Stomach (tissue), 4 donors: ENCODE results near the gene STARD7.

Experiments
- CTCF ChIP-seq, 7 experiments: fragments of 450-650 bp in 4 of 7; fragments of 200-600 bp in 3 of 7; sonication (generic) in 3 of 7; IDR thresholded peaks; one replicate each; pipeline ENCODE4 v1.5.1; 2016 to 2019; ENCODE audit warnings: antibody characterized with exemption in 7 of 7, control low read depth in 2 of 7, mild to moderate bottlenecking in 1 of 7
- POLR2A ChIP-seq, 4 donors: fragments of 450-650 bp; IDR thresholded peaks; one replicate each; pipeline ENCODE4 v1.6.1; 2016; ENCODE audit warnings: antibody characterized with exemption in 4 of 4, control low read depth in 2 of 4, mild to moderate bottlenecking in 1 of 4, moderate library complexity in 1 of 4
- POLR2AphosphoS5 ChIP-seq, 3 donors: sonication (generic); formaldehyde crosslinking; IDR thresholded peaks; one replicate each; pipeline ENCODE4 v1.6.1; 2016; ENCODE audit warnings: antibody characterized with exemption in 3 of 3

- TF ChIP-seq POLR2A (IDR thresholded peaks at IDR 0.05) (no peak), CTCF (IDR thresholded peaks at IDR 0.05) (no peak), POLR2AphosphoS5 (IDR thresholded peaks at IDR 0.05) (no peak)
Measured at GRCh38 chr2:96239091-96239490, 30.5 kb upstream of the STARD7 start.
